Iris pigment epithelial cell (primary cell): ENCODE measurements around the gene NPIPB12.
"Not testable (repeated sequence)": the region's sequence is repeated elsewhere in the genome, so short reads cannot be mapped to it uniquely, and the experiment has no call there.

ENCODE experiments used
- DNase-seq: peaks from one replicate; pipeline ENCODE4 v3.0.0-alpha.2; 2011; ENCODE audit warnings: low read depth

Gene NPIPB12

DNA sequence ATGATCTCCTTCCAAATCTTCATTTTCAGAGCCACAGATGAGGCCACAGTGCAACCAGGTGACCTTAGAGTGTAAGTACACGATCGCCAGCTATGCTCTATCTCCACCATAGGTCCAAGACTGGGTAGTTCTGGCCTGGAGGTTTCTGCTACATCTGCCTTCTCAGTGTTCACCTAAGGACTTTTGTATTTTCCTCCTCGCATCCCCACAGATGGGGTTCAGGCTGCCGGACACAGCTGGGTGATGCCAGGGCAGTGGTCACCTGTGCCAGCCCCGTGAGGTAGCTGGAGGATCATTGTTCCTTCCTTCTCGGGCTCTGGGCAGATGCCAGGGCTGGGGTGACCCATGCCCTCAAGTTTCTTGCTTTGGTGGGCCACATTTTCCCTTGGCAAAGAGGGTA lies at the start of gene NPIPB12:
Gene NPIPB12, minus strand, starts transcription at position 101 of the 400 bp plus-strand sequence.
- not testable (repeated sequence) for DNase-seq

GRCh38 chr16:29521520-29521919 lies 15.3 kb upstream of the NPIPB12 start:
- DNase-seq, result not testable (repeated sequence)

DNA sequence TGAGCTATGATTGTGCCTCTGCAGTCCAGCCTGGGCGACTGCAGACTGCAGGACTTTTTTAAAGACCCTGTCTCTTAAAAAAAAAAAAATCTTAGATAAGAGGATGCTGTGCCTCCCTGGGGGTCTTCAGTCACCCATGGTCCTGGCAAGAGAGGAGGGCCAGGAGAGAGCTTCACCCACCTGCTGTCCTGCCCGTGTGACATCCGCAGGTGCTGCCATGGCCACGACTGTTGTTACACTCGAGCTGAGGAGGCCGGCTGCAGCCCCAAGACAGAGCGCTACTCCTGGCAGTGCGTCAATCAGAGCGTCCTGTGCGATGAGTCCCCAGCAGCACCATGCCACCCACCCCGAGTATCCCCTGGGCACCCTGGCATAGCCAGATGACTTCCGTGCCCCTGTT lies 23.9 kb downstream of the NPIPB12 start:
- DNase-seq, result not testable (repeated sequence)

- DNase-seq, result not testable (repeated sequence)
Observed at GRCh38 chr16:29472065-29472464, 34.1 kb downstream of the NPIPB12 start.

GRCh38 chr16:29469660-29470059 lies 36.5 kb downstream of the NPIPB12 start:
- DNase-seq, result not testable (repeated sequence)

DNA sequence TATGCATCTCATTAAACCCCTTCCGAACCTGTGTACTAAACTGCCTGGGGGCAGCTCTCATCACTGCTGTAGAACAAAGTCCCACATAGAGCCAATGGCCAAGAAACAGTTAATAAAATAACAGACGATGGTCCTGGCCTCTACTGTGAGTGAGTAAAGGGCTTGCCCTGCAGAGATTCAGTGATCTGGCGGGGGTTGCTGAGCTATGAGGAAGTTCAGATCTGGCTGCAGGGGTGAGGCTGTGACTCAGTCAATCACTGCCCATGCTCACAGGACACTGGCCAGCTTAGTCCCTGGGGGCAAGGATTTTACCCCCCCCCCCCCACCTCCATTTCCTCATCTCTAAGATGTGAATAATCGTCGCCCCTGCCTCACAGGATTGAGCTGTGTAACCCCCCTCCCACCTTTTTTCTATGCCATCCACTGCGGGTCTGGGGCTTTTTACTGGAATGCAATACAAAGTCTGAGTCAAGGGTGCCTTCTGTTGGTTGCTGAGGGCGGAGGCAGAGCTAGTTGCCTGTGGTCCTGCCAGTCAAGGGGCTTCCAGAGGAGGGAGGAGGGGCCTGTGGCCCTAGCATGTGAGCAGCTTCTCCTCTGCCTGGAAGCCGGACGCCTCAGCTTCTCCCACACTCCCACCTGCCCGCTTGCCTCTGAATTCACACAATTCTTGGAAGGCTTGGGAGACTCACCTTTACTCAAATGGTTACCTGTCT lies 38.4 kb downstream of the NPIPB12 start:
- DNase-seq, result not testable (repeated sequence)

DNA sequence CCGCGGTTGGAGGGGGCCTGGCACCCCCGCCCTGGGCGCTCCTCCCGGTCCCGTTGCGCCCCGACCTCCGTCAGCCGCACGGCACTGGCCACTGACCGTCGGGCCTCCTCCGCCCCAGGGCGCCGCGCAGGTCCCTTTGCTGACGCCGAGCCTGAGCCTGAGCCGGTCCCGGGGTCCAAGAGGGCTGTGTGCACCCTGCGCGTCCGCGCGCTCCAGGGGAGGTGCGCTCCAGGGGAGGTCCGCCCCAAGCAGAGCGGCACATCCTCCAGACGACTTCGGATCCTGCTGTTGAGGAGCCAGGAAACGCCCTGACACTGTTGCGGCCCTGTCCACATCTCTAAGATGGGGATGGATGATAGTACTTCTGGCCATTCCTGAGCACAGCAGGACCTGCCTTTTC lies 39.3 kb downstream of the NPIPB12 start:
- DNase-seq, result not testable (repeated sequence)

DNA sequence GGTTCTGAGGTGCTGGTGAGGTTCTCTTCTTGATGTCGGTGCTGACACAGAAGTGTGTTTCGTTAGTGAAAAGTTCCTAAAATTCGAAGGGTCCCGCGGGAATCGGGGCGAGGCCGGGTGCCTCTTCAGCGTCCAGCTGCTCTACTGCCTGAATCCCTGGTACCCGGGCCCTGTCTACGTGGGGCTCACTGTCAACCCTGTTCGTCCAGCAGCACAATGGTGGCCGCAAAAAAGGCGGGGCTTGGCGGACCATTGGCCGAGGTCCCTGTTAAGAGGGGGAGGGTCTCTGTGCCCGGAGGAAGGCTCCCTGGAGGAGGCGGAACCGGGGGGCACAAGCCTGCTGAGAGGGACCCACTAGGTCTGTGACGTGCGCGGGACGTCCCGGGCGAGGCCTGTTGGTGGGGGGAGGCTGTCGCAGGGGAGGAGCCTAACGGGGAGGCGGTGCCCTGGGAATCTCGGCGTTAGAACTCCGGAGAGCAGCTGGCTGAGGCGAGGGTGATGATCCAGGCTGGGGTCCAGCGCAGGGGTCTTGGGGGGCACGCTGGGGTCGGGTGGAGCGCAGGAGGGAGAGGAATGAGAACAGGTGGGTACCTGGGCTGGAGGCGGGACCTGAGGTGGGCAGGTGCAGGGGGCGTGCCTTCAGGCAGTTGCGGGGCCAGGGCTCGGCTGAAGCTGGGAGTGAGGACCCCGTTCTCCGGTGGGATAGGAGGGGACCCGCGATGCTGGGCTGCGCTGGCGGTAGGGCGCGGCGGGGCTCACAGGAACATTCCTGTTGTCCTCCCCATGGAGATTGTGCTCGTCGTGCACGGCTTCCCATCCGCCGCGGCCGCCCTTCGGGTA lies 40.0 kb downstream of the NPIPB12 start:
- not testable (repeated sequence) for DNase-seq

- not testable (repeated sequence) for DNase-seq
Observed at GRCh38 chr16:29460647-29461030, 45.6 kb downstream of the NPIPB12 start.

DNA sequence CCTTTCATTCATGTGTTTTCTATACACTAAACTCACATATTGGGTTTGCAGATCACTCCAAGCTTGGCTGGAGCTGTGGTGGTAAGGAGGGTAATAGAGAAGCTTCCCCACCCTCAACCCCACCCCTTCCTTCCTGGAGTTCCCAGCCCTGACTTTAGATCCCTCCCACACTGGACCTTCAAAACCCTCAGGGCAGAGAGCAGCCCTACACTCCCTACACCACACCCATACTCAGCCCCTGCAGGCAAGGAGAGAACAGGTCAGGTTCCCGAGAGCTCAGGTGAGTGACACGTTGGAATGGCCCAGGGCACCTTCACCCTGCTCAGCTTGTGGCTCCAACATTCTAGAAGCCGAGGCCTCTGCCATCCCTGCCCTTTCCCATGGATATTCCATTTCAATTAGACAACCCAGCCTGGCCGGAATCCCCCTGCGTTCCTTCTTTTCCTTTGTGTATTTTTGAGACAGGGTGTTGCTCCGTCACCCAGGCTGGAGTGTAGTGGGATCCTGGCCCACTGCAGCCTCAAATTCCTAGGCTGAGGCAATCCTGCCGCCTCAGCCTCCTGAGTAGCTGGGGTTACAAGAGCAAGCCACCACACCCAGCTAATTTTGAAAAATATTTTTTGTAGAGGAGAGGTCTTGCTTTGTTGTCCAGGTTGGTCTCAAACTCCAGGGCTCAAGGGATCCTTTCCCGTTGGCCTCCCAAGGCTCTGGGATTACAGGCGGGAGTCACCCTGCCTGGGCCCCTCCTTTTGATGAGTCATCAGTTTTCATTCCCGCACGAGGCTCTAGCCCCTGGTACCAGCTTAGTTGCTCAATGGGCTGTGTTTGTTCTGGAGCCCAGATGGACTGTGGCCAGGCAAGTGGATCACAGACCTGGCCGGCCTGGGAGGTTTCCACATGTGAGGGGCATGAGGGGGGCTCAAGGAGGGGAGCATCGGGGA lies 46.2 kb downstream of the NPIPB12 start, which contains the start of gene SULT1A4:
Gene SULT1A4, plus strand, starts transcription at position 208 of the 941 bp plus-strand sequence. CDS start 1,473 bp downstream, outside the sequence.
- DNase-seq, result not testable (repeated sequence)

DNA sequence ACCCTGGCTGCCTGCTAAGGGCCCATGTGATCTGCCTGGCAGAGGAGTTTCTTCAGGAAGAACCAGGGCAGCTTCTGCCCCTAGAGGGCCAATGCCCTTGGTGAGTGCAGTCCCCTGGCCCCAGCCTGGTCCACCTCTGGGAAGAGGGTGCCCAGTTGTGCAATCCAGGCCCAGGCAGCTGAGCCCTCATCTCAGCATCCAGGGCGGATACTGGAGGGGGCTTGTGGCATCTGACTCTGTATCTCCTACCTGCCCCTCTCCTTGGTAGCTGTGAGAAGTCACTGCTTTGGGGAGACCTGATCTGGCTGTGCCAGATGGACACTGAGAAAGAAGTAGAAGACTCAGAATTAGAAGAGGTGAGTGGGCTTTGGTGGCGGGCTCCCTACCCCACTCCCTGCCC lies 48.5 kb downstream of the NPIPB12 start:
- DNase-seq, result not testable (repeated sequence)

- not testable (repeated sequence) for DNase-seq
Observed at GRCh38 chr16:29454828-29455227, 51.4 kb downstream of the NPIPB12 start.

DNA sequence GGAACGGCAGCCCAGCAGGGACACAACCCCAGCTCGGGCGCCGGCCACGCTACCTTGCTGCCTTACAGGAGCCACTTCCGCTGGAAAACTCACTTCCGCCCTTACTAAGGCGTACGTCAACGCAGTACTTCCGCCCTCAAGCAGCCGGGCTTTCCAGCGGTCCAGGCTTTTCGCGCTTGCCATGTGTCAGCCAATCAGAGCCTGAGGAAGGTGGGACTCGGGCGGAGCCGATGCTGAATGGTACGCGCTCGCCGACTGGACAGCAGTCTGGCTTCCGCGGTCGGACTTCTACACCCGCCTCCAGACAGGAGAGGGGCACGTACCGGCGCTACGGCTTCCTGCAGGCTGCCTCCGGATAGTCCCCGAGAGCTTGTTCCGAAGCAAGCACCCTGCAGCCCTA lies 51.9 kb downstream of the NPIPB12 start, which contains the start of the genes BOLA2 and SLX1B:
Gene BOLA2, minus strand, starts transcription at position 83 of the 400 bp plus-strand sequence. CDS start 98 bp downstream, outside the sequence.
Gene SLX1B, plus strand, starts transcription at position 265 of the 400 bp plus-strand sequence.
- DNase-seq, result not testable (repeated sequence)

DNA sequence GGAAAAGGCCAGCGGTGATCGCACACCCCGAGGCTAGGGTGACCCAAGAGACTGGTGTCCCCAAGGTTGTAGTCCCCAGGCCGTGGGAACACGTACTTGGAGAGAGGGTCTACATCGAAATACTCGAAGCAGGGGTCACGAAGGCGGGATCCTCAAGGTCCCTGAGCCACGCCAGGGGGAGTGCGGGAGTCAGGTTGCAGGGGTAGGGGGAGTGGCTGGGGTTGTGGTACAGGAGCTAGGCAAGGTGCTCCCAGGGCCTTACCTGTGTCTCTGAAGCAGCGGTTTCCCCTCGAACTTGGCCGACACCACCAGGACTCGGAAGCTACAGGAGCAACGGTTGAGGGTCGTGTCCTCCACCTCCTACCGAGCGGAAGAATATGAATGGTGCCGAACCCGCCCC lies 52.5 kb downstream of the NPIPB12 start:
- DNase-seq, result not testable (repeated sequence)
